Epithelial cell of esophagus (primary cell): ENCODE data around the gene PRG3.
"Not testable (repeated sequence)": the region's sequence is repeated elsewhere in the genome, so short reads cannot be mapped to it uniquely, and the experiment has no call there.

Source experiments
- DNase-seq: peaks from one replicate; pipeline ENCODE4 v3.0.0; 2010; ENCODE audit warnings: low read depth
- H3K4me3 ChIP-seq: 2 replicates; pipeline ENCODE4 v1.5.1; 2011; ENCODE audit warnings: mild to moderate bottlenecking, low read length, control low read depth
- CTCF ChIP-seq: IDR thresholded peaks from 2 replicates; pipeline ENCODE4 v1.5.1; 2011; ENCODE audit warnings: low read depth, mild to moderate bottlenecking, low read length, control low read depth, inconsistent platforms; ENCODE audit not compliant: insufficient read depth; ENCODE audit errors: missing control alignments

Gene PRG3

GRCh38 chr11:57368106-57368844 is 12.7 kb downstream of the PRG3 start:
- peak; percentile 77 for DNase-seq
- H3K4me3 ChIP-seq = no peak overlapping the region
- TF ChIP-seq CTCF = no peak

- DNase-seq = no peak
These were observed 15.9 kb downstream of the PRG3 start for GRCh38 chr11:57364851-57365660.

GRCh38 chr11:57363131-57364080 is 17.5 kb downstream of the PRG3 start:
- DNase-seq = no peak
- no peak overlapping the region for H3K4me3 ChIP-seq
- no peak for TF ChIP-seq CTCF

More at GRCh38 chr11:57364851-57365660, 15.9 kb downstream of the PRG3 start:
- no peak overlapping the region for H3K4me3 ChIP-seq
- no peak for TF ChIP-seq CTCF

GRCh38 chr11:57361926-57362325 is 19.0 kb downstream of the PRG3 start:
- H3K4me3 ChIP-seq = no peak overlapping the region
- no peak for DNase-seq
- TF ChIP-seq CTCF = no peak

- not testable (repeated sequence) for DNase-seq, H3K4me3 ChIP-seq
These were observed 19.5 kb downstream of the PRG3 start for GRCh38 chr11:57361420-57361819.

GRCh38 chr11:57360991-57361390 is 20.0 kb downstream of the PRG3 start:
- no peak for DNase-seq

More at GRCh38 chr11:57360991-57361390, 20.0 kb downstream of the PRG3 start:
- no peak for TF ChIP-seq CTCF
- no peak overlapping the region for H3K4me3 ChIP-seq
